Left forelimb (tissue), 1 donor: ENCODE data around the gene WIZ.

Experiments
- DNase-seq: peaks from one replicate; pipeline ENCODE4 v3.0.0-alpha.2; 2018; ENCODE audit warnings: low spot score

WIZ gene

DNA sequence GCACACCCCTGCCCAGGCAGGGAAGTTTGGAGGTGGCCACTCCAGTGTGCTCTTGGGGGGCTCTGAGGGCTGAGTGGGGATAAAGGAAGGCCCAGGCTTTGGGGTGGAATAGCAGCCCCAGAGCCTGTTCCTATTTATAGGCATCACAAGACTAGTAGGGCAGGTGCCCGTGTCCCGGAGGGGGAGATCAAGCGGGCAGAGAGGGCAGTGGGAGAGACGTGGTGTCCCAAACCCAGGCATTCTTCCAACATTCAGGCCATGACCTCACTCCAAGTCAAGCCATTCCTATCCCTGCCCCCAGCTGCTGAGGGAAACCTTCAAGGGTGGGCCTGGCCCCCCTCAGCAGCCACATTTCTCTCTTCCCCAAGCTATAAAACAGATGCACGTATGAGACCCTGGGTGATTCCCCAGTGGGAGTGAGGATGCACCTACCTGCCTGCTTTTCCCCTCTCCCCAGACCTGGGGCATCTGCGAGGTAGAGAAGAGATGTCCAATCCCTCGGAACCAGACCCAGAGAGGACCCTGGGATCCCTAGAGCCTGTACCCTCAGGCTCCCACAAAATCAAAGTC, 3.9 kb downstream of the WIZ start:
- DNase-seq, result no peak

DNA sequence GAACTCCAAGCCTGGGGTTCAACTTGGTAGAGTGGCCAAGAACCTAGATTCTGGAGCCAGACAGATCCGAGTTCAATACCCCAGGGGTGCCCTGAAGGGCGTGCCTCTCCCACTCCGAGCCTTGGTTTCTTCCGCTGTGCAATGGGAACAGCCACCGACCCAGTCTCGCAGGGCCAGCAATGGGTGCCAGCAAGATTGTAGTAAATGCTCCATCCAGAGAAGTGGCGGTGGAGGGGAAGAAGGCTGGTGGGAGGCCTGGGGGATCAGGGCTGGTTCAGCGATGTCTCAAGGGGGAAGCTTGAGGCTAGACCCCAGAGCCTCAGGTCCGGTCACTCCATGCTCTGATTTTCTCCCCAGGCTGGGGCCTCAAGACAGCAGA, 4.5 kb downstream of the WIZ start:
- no peak for DNase-seq

DNA sequence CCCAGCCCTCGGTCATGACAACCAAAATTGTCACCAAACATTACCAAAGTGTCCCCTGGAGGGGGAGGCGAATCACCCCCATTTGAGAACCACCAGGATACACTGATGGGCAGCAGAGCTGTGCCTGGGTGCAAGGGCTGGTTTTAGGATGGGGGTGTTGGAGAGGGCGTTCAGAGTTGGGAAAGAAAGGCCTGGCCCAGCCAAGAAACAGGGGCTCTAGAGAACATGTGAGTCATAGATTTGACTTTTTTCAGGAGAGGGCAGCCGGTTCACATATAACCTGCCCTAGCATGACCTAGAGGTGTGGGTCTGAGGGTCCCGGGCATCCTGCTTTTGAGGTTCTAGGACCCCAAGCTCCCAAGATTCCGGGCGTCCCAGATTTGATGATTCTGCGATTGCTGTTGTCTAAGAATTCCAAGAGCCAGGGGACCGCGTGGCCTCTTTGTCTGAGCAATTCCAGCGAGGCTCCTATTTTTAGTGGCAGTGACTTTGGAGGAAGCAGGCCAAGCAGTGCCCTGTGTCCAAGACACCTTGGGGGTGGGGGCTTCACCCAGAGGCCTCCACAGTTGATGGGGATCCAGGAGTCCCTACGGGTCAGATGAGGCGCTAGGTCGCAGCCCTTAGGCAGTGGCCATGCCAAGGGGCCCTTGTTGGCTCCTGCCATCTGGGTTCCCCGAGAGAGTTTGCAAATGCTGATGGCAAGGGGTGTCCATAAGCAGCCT, 5.1 kb downstream of the WIZ start:
- DNase-seq, result no peak

DNA sequence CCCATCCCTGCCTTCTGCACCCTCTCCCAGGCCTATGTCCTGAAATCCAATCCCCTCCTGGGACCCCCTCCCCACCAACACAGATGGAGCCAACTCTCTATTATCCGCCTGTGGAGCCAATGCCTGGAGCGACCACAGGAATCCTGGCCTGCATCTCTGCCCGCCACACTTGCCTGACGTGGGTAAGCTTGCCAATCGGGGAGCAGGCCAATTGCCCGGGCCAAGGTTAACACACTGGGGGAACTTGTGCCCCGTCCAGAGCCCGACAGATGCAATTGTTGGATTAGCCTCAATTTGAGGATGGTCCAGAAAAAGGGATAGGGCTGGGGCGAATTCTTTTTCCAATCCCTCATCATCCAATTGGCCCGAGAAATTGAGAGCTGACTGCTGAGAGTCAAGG, 5.9 kb downstream of the WIZ start:
- no peak for DNase-seq

DNA sequence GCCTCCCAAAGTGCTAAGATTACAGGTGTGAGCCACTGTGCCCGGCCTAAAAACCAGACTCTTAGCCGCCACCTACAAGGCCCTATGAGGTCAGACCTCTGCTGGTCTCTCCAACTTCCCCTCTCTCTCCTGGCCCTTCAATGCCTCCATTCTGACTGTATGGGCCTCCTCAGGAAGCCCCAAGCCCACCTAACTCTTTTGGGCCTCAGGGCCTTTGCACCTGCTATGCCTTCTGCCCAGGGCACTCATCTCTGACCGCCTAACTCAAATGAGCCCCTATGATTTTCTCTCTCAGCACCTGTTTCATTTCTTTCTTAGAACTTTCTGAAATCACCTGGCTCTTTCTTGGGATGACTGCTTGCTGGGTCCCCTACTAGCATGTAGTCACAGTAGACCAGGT, 6.4 kb downstream of the WIZ start:
- no peak for DNase-seq

DNA sequence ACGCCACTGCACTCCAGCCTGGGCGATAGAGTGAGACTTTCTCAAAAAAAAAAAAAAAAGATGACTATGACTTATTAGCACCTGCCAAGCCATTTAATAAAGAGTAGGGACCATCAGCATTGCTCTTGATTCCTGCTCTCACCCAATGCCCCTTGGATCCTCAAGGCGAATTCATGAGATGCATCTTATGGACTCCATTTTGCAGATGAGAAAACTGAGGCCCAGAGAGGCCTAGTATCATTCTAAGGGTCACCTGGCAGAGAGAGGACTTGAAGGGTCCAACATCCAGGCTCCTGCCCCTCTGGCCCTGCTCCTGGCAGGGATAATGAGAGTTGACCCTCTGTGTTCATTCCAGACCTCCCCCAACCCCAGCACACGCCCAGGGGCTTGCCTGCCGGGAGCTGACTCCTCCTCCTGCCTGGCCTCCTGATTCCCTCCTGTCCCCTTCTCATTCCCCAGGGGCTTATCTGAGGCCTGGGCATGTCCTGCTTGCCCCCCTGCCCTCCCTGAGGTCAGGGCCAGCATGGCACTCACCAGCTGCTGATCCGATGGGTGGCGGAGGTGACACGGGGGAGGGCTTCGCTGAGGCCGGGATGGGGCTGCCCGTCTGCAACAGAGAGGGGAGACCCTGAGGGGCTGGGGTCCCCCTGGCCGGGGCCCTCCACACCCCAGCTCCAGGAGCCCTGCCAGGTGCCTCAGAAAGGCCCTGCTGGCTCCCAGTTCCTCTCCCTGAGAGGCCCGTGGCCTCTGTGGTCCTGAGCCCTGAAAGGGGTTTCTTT, 7.4 kb downstream of the WIZ start:
- no peak for DNase-seq

DNA sequence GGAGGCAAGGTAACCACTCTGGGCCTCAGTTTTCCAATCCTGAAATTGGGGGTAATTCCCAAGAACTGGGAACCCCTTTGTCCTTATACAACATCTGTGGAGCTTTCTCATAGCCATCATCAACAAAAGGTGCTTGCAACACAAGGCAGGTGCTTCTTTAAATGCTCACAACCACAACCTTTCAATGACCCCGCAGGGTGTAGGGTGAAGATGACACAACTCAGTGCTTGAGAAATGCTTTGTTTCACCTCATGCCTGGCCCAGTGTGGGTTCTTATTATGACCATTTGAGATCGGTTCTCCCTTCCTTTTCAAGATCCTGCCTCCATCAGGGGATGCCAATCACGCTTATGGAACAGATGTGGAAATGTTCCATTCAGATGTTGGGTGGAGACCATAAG, 8.4 kb downstream of the WIZ start:
- DNase-seq, result no peak

DNA sequence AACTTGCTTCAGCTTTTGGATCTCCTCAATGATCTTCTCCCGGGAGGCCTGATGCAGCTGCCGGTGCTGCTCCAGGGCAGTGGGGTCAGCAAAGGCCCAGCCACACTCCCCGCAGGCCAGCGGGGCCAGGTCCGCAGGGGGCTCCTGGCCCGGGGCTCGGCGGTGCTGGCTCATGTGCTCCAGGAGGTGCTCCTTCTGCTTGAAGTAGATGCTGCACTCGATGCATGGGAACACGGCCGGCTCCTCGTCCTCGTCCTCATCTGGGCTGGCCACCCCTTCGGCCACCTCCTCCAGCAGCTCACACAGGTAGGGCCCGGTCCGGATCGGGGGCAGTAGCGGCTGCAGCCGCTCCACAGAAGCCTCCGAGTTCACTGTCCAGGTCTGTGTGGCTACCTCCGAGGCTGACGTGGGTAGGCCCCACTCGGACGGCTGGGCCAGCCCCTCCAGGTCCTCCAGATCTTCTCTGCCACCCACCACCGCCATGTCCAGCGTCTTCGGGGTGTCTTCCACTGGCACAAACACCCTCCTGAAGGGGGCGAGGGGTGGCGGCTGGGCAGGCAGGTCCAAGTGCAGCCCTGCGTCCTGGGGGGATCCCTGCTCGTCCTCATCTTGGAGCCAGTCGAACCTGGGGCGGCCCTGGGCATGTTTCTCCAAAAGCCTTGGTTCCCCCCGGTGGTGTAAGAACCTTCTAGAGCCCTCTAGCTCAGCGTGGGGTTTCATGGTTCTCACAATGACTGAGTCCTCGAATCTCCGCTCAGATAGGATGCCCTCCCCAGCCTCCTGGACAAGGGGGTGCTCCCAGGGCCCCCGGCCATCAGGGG, 9.7 kb downstream of the WIZ start:
- no peak for DNase-seq

DNA sequence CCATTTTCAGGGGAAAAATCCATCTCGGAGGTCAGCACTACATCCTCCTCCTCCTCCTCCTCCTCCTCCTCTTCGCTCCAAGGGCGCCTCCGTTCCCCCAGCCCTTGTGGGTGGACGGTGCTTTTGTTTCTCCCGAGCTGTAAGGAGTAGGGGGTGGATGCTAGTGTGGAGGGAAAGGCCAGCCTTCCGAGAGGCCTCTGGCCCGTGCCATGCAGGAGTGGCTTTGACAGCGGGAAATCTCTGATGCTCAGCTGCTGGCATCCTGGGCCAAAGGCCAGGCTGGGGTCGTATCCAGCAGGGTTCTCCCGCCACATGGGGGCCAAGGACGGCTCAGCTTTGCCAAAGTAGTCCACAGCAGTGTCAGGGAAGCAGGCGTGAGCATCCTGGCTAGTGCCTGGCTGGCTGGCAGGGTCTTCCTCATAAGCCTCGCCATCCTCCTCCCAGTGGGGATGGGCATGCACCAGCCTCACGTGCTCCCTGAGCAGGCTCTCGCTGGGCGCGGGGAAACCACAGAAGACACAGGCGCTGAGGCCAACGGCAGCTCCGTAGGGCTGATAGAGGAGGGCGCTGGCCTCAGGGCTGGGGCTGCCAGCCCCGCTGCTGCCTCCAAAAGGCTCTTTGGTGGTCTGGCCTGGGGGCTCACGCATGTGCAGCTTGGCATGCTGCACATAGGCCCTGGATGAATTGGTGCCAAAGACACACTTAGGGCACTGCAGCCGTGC, 10.5 kb downstream of the WIZ start:
- DNase-seq, result no peak

DNA sequence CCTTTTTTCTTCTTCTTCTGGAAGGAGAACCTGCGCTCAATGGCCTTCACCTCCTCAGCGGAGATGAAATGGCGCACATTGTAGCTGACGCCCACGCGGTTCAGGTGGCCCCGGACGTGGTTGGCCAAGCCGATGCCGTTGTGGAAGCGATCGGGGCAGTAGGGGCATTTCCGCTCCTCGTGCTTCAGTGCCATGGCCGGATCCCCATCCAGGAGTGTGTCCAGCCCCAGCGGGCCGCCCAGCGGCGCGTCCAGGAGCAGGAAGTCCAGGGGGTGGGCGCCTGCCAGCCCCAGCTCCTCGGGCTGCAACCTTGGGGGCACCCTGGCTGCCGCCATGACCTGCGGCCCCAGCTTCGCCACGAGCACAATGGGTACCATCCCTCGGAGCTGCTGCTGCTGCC, 11.2 kb downstream of the WIZ start:
- DNase-seq, result no peak

DNA sequence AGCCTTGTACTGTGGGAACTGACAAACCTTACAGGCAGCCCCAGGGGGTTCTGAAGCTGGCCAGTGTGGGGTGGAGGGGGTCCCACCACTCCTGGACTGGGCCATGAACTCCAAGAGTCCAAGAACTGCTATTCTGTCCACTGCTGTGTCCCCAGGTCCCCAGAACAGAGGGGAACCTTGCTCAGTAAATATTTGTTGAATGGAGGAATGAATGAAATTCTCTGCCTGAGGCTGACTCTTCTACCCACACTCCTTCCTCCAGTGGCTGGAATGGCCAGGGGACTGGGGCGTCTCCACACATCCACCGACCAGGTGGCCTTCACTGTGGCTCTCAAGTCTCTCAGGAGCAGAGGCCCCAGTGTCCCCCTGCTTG, 11.6 kb downstream of the WIZ start:
- no peak for DNase-seq

DNA sequence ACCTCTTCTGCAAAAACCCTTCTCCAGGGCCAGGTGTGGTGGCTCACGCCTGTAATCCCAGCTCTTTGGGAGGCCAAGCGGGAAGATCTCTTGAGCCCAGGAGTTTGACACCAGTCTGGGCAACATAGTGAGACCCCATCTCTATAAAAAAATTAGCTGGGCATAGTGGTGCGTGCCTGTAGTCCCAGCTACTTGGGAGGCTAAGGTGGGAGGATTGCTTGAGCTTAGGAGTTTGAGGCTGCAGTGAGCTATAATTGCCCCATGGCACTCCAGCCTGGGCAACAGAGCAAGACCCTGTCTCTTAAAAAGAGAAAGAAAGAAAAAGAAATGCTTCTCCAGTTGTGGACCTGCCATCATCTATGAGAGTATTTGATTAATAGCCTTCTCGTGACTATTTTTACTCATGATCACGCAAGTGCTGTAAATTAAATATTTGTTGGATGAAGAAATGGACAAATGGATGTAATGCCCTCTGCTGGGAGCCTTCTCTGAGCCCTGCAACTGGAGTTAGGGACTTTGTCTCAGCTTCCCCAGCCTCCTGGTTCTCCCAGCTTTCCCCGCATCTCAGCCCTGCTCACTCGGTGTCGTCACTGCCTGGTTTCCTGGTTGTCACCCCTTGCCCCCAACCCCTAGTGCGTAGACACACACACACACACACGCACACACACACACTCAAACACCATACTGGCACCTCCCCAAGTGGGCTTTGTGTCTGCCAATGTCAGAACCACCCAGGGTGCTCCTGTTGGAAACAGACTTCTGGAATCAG, 12.2 kb downstream of the WIZ start:
- no peak for DNase-seq

DNA sequence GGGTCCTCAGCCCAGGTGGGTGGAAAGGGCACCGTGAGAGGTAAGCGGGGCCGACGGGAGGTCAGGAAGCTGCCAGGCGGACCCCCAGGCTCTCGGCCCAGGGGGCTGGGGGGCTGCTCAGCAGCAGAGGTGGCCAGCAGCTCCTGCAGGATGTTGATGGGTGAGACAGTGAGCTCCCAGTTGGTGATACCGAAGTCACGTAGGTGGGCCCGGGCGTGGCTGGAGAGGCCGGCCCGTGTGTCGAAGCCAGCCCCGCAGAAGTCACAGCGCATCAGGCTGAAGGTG, 13.0 kb downstream of the WIZ start:
- no peak for DNase-seq

DNA sequence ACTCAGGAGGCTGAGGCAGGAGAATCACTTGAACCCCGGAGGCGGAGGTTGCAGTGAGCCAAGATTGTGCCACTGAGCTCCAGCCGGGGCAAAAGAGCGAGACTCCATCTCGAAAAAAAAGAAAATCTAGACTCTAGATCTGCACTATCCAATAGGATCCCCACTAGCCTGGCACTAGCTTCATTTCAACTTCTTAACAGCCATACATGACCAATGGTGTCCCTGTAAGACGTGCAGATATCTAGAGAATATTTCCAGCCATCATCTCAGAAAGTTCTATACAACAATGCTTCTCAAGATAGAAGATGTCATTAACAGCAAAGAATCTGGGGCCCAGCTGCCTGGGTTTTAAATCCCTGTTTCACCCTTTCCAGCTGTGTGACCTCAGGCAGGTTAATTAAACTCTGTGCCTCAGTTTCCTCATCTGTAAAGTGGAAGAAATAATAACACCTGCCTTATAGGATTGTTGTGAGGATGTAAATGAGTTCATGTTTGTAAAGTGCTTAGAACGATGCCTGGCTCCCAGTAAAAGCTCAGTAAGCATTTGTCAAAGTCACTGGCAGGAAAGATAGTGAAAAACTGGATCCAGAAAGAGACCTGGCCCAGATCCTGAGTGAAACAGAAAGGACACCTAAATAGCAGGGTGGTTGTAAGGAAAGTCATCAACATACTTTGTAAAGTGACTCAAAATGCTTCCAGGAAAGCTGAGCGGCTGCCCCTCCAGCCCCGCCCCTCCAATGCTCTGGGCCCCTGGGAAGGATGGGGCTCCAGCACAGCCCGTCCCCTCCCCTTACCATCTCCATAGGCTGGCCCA, 13.5 kb downstream of the WIZ start:
- no peak for DNase-seq

DNA sequence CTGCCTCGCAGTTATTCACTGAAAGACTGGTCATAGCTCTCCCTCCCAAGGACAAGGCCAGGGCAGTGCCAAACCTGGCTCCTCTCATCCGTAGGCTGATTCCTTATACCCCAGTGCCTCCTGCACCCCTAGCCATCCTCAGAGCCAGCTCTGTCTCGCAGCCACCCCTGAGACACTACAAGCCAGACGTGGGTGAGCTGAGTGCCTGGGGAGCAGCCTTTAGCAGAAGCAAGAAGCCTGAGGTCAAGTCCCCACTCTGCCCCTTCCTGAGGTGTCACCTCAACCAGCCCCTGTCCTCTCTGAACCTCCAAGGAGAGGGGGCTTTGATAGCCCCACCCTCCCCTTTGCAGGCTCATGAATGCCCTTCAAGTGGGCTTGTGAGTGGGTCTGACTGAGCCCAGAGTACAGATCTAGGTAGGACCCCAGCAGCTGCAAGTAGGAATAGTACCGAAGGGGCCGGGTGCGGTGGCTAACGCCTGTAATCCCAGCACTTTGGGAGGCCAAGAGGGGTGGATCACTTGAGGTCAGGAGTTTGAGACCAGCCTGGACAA, 16.2 kb downstream of the WIZ start:
- no peak for DNase-seq

DNA sequence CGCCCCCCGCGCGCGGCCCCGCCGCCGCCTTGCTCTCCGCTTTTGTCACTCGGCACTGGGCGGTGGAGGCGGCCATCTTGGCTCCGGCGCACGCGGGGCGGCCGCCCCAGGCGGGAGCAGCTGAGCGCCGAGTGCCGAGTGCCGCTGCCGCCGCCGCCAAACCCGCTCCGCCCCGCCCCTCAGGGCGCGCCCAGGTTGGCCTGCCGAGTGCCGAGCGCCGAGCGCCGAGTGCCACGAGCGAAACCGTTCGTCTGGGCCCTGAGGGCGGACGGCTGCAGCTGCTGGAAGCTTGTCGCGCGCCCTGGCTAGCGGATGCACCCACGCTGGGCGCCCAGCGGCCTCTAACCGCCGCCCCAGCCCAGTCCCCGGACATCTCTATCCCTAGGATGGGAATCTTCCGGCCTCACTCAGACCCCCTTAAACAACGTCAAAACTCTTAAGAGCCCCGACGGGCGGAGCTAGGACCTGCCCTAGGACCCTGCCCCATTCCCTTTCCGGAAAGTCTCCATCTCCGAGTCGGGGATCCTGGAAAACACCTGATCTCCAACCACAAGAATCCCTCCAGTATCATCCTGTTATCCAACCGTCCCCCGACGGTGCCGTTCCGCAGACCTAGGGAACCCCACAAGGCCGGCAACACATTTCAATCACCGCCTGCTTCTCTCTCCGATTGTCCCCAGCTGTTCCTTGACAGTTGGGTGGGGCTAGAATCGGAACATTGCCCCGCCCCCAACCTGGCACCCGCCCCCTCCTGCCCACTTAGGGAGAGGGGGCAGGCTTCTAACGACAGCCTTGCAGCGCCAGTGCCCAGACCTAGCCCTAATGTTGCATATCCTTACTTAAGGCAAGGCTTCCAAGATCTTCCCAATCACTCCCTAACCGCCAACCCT, 16.9 kb downstream of the WIZ start:
- peak; percentile 96 for DNase-seq

DNA sequence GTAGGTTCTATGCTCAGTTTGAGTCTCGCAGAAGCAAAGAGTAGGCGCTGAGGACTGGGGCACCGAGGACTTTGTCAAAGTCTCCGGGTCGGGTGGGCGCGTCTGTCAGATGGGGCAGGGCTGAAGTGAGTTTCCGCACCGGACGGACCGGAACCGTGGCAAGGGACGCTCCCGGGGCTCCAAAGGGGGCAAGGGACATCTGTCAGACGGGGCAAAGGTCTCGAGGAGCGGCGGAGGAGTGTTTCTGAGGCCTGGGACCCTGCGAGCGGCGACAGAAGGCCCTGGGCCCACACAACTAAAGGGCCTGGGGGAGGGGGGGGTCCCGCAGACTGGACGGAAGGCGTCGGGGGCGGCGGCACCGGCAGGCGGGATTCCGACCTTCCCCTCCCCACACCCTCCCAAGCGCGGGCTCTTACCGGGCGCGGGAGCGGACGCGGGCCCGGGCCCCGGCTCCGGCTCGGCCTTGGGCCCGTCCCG, 17.7 kb downstream of the WIZ start:
- DNase-seq, result no peak

DNA sequence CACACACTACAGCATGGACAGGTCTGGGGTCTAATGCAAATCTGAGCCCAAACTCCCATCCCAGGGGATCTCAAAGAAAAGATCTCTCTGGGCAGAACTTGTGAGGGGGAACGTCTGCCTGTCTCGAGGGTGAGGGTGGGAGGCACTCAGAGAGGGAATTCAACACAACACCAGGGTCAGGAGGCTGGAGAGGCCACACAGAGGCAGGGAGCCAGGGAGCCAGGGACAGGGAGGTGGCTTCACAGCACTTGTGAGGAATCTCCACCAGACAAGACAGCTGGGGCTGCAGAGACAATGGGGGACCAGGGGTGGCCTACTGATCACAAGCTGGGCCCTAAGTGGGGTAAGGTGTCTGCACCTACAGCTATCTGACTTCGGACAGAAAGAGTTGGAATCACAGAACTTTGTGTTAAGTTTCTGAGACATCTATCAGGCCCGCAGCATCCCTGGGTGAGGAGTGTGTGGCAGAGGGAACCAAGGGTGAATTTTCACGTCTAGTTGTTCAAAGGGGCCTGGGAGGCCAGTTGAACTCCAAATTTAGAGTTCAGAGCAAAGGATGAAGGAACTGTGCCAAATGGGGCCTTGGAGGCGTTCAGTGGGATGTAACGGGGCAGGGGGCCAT, 18.2 kb downstream of the WIZ start:
- no peak for DNase-seq
